Stimulated activated CD4-positive, alpha-beta T cell treated with anti-CD3 and anti-CD28 coated beads, Interleukin-12 subunit alpha, Interleukin-12 subunit beta, amount 100 ng/mL, for 48 hours (primary cell): ENCODE measurements around the gene MORF4L1.
"Not testable (repeated sequence)": the region's sequence is repeated elsewhere in the genome, so short reads cannot be mapped to it uniquely, and the experiment has no call there.

ENCODE experiments used
- DNase-seq, 3 donors: peaks; one replicate each; pipeline ENCODE4 v3.0.0-alpha.2; 2020; ENCODE audit warnings: low read depth in 2 of 3, low spot score in 1 of 3

MORF4L1 gene

DNA sequence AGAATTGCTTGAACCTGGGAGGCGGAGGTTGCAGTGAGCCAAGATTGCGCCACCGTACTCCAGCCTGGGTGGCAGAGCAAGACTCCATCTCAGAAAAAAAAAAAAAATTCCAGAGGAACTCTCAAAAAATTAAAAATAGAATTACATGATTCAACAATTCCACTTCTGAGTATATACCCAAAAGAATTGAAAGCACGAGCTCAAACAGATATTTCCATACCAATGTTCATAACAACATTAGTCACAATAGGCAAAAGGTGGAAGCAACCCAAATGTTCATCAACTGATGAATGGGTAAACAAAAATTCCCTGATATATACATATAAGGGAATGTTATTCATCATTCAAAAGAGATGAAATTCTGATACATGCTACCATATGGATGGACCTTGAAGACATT is 16.9 kb upstream of the MORF4L1 start:
- no peak for DNase-seq

DNA sequence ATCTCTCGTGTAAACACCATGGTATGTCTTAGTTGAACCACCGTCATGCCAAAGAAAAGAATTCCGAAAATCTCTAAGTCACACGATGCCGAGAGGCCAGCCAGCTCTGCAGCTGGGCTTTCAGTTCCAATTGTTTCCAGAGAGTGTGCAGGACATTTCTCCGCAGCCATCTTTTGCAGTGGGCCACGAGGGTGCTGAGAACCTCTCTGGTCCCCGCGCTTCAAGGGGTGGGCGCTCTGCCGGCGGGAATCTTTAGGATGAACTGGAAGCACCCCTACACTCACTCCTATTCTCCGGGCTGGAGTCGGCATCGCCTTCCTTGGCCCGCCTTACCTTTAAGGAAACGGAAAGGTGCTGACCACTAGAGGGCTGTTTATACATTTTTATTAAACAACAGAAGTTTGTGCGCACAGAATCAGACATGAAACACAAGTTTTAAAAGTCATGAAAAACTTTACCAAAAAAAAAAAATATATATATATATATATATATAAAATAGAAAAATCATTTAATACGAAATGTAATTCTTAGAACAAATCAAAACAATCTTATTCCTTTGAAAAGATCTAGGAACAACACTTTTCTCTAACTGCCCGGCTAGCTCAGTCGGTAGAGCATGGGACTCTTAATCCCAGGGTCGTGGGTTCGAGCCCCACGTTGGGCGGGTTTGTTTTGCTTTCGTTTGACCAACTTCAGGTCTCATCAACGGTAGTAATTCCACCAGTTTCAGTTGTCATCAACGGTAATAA is 12.5 kb upstream of the MORF4L1 start:
- DNase-seq, result peak; percentile 65 to 77 (median 76)

- not testable (repeated sequence) for DNase-seq
These were observed 7.1 kb upstream of the MORF4L1 start for GRCh38 chr15:78865585-78865984.

DNA sequence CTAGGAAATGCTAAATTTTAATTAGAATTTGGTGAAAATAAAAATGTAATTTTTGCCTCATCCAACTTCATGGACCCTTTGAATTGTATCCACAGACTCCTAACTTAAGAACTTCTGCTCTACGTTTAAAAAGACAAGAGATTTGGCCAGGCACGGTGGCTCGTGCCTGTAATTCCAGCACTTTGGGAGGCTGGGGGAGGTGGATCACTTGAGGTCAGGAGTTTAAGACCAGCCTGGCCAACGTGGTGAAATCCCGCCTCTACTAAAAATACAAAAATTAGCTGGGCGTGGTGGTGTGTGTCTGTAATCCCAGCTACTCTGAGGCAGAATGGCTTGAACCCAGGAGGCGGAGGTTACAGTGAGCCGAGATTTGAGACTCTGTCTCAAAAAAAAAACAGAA is 6.7 kb upstream of the MORF4L1 start:
- not testable (repeated sequence) for DNase-seq

DNA sequence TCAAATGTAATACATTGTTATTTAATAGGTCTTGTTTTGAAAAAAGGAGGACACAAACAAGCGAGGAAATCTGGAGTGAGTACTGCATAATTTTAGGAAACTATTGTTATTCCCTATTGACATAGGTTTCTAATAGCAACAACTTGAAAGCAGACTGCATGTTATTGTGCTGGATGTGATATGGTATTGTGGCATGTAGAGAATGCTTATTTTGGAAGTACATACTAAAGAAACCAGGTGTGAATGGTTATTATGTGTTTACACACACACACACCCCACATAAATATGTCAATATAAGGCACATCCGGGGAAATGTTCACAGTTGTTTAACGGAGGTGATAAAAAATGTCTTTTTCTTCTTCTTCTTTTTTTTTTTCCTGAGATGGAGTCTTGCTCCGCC is 5.9 kb upstream of the MORF4L1 start:
- DNase-seq, result no peak

DNA sequence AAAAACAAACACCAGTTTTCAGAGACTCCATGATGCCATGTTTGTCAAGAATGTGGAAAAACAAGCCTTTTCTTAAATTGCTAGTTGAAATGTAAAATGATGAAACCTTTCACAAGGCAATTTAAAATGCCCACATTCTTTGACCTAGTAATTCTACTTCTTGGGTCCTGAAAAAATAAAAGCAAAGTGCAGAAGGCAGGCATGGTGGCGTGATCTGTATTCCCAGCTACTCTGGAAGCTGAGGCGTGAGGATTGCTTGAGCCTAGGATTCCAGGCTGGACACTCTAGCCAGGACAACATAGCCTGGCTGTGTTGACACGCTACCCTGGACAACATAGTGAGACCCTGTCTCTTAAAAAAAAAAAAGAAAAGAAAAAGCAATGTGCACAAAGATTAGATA is 4.3 kb upstream of the MORF4L1 start:
- no peak for DNase-seq

- not testable (repeated sequence) for DNase-seq
These were observed 1.1 kb upstream of the MORF4L1 start for GRCh38 chr15:78871483-78872127.

DNA sequence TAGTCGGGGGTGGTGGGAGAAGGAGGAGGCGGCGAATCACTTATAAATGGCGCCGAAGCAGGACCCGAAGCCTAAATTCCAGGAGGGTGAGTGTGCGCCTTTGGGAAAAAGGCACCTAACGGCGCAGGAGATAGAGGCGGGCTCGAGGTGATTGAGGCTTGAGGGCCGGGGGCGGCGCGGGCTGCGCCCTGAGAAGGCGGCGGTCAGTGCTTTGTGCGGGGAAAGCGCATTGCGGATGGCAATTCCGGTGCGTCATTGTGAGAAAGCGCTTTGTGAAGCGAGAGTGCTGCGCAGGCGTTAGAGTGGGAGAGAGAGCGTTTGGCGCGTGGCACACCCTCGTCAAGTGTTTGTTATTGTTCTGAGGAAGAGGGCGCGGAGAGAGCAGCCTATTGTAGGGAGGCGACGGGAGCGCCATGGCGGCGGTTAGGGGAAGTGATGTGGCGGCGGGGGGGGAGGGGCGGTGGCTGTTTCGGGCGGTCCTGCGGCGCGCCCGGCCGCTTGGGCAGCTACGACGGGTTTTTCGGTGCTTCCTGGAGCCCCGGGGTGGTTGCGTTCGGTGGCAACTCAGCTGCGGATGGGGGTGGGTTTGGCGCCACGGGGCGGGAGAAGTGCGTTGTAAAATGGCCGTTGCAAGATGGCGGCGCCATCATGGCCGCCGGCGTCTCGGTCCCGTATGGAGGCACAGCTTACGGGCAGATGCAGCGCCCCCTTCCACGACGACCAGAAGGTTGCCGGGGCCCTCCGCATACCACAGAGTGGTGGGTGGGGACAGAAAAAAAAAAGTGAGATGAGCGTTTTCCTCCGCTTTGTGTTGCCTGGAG is 492 bp downstream of the MORF4L1 start:
- DNase-seq, result peak; percentile 82 to 90 (median 86)

DNA sequence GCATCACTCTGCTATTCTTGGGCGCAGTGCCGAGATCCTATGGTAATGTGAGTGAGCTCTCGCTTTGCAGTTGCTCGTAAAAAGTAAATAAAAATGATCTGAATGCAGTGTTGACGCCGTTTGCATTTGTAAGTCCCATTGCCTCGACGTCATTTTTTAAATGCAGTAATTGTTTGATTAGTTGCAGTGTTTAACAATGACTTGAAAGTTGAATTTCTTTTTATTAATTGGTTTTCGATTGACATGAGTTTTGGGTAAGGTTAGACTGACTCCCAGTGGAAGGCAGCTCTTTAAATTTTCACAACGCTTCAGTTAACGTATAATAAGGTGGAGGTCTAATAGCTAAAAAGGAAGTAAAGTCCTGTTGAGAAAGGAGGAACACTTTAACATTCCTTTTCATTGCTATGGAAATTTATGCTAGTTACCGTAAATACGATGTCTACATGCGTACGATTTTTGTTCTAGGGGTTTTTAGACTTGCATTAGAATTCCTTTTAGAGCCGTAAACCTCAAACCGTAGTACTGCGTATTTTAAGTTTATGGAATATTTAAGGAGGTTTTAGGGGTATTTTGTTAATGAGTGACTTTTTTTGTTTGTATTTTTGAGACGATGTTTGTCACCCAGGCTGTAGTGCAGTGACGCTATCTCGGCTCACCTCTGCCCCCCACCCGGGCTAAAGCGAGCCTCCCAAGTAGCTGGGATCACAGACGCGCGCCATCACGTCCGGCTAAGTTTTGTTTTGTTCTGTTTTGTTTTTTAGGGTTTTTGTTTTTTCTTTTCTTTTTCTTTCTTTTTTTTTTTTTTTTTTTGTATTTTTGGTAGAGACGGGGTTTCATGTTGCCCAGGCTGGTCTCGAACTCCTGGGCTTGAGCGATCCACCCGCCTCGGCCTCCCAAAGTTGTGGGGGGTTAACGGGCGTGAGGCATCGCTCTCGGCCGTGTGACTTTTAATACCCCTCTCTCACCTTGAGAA is 1.4 kb downstream of the MORF4L1 start:
- no peak for DNase-seq

DNA sequence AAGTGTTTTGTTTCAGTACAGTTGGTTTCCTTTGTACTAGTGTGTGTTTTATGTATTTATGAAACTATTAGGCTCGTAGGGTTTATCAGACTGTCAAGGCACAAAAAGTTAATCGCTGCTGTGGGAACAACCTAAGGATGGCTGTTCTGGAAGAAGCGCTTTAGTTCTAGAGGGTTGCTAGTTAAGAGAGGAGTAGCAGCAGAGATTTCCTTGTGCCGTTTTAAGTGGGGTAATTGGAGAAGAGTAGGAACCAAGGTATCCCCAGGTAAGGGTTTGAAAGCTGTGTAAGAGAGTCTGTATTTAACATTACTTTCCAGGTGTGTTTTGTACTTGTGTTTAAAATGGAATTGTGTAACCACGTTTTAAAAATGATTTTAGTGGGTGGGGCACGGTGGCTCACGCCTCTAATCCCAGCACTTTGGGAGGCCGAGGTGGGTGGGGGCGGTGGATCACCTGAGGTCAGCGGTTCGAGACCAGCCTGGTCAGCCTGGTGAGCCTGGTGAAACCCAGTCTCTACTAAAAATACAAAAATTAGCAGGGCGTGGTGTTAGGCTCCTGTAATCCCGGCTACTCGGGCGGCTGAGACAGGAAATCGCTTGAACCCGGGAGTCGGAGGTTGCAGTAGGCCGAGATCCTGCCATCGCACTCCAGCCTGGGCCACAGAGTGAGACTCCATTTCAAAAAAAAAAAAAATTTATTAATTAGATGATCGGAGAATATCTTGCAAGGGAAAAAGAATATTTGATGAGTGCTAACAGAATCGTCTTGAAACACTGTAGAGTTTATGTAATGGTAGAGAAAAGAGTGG is 2.6 kb downstream of the MORF4L1 start:
- no peak for DNase-seq

- DNase-seq, result not testable (repeated sequence)
These were observed 4.3 kb downstream of the MORF4L1 start for GRCh38 chr15:78876954-78877353.

DNA sequence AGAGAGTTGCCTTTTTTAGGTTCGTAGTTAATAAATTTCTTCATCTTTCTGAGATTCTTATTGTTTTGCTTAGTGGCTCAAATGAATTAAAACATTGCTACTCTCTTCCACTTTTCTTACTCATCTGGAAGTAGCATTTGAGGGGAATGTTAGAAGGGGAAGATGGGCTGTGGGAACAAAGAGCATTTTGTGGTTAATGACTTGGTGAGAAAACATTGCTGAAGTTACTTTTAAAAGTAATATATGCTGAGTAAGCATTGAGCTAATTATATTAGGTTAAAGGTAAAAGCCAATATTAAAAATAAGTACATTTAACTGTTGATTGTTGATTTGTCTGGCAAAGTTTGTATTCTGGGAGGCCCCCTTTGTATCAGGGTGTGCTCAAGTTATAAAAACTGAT is 5.7 kb downstream of the MORF4L1 start:
- no peak for DNase-seq

DNA sequence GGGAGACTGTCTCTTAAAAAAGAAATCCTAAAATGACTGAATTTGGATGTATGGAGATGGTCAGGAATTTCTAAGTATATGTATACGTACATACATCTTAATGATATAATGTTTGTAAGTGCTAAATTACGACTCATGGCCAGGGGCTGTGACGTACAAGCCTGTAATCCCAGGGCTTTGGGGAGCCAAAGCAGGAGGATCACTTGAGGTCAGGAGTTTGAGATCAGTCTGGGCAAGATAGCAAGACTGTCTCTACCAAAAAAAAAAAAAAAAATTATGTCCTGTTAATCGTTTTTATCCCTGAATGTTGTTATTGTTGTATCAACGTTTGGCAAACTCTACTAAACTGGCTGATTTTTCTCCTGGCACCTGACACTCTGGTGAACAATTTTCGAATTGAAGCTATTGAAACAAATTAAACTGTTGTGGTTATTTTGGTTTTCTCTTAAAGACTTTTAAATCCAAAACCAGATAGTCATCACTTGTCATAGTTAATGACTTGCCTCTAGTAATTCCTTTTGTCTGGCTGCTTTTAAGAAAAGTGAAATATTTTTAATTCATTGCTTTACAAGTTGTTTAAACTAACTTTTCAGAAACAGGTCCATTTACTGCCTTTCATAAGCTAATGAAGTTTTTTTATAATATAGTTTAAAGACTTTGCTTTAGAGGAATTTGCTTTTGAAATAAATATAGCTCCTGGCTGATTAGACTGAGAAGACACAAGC is 7.0 kb downstream of the MORF4L1 start:
- no peak for DNase-seq

DNA sequence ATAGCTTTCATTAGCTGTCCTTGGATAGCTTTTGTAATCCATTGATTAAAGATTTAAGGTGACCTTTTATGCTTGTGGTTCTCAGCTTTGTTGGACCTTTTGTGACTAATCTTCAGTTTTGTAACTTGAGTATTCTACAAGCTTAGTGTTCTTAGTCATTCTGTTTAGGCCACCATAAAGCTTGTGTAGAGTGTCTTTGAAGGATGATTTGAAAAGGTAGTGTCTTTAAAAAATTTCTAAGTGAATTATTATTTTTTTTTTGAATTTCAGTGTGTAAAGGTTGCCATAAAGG is 7.5 kb downstream of the MORF4L1 start:
- no peak for DNase-seq

GRCh38 chr15:78880813-78881212 is 8.1 kb downstream of the MORF4L1 start:
- DNase-seq, result no peak

- no peak for DNase-seq
These were observed 9.0 kb downstream of the MORF4L1 start for GRCh38 chr15:78881681-78882080.

DNA sequence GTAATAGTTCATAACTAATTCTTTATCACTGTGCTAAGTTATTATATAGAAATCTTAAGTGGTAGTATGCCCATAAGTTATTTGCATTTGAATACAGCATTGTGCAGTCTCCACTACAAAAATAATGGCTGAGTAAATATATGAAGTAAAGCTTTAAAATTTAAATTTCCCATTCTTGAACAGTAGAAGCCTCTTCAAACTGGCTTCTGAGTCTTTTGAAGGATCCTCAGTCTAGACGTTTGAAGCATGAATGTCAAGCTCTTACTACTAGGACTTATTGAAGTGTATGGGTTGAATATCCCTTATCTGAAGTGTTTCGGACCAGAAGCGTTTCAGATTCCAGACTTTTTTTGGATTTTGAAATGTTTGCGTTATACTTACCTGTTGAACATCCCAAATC is 16.3 kb downstream of the MORF4L1 start:
- DNase-seq, result no peak

DNA sequence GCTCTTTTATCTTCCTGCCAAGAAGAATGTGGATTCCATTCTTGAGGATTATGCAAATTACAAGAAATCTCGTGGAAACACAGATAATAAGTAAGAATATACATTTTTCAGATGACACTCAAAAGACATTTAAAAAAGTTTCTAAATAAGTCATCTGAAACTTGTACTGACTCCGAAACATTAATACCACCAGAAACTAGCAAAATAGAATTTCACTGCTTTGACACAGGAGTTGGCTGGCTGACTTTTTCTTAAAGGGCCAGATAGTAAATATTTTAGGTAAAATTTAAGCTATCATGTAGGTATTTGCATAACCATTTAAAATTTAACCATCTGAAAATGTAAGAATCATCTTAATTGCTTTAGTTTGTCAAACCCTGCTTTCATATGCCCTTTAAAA is 20.8 kb downstream of the MORF4L1 start:
- no peak for DNase-seq

GRCh38 chr15:78895471-78895870 is 22.8 kb downstream of the MORF4L1 start:
- no peak for DNase-seq

GRCh38 chr15:78898540-78898939 is 25.9 kb downstream of the MORF4L1 start:
- no peak for DNase-seq
